HT1080 (cell line): ENCODE measurements around the gene FNDC10. TPM values are rescaled to one million over a fixed set of nuclear protein-coding genes. Genes with fewer than 3 reads are reported as not detected.
A peak's percentile ranks its signal among the peaks of the same experiment; 100 is the strongest.

Source experiments
- DNase-seq: peaks from one replicate; pipeline ENCODE4 v3.0.0-alpha.2; 2015; ENCODE audit warnings: low read depth
- total RNA-seq: library from RNA; depleted of rRNA; stranded (reverse); fragments of >200 nt; shearing (Covaris generic); gene quantifications from 2 replicates; pipeline ENCODE4 v1.2.3, GENCODE V29; 2014

FNDC10 gene
- total RNA-seq, 1 experiment from 2014 or later: 0.66 TPM

- DNase-seq: no peak
Observed at GRCh38 chr1:1616045-1616790, 16.3 kb upstream of the FNDC10 start.

GRCh38 chr1:1615256-1616044 lies 15.5 kb upstream of the FNDC10 start, which contains the start of gene MIB2:
Gene MIB2, plus strand, starts transcription at chr1:1615500. Its CDS starts 7,953 bp downstream, at chr1:1623453.
- peak; percentile 90 for DNase-seq

- no peak for DNase-seq
Observed at GRCh38 chr1:1614954-1615255, 15.0 kb upstream of the FNDC10 start.

- DNase-seq: no peak
Observed at GRCh38 chr1:1614204-1614953, 14.4 kb upstream of the FNDC10 start.

GRCh38 chr1:1613509-1614082 lies 13.7 kb upstream of the FNDC10 start:
- DNase-seq: no peak

GRCh38 chr1:1612104-1612400 lies 12.1 kb upstream of the FNDC10 start:
- no peak for DNase-seq

GRCh38 chr1:1610796-1611195 lies 10.9 kb upstream of the FNDC10 start:
- DNase-seq: no peak

GRCh38 chr1:1609822-1610485 lies 10.0 kb upstream of the FNDC10 start:
- DNase-seq: no peak

- no peak for DNase-seq
Observed at GRCh38 chr1:1606232-1606631, 6.3 kb upstream of the FNDC10 start.

GRCh38 chr1:1605724-1606123 lies 5.8 kb upstream of the FNDC10 start:
- no peak for DNase-seq

GRCh38 chr1:1605034-1605591 lies 5.2 kb upstream of the FNDC10 start:
- no peak for DNase-seq

GRCh38 chr1:1604374-1605033 lies 4.6 kb upstream of the FNDC10 start:
- DNase-seq: no peak

GRCh38 chr1:1603671-1604373 lies 3.9 kb upstream of the FNDC10 start:
- no peak for DNase-seq

- no peak for DNase-seq
Observed at GRCh38 chr1:1602968-1603506, 3.1 kb upstream of the FNDC10 start.

GRCh38 chr1:1602304-1602967 lies 2.5 kb upstream of the FNDC10 start:
- DNase-seq: no peak

- no peak for DNase-seq
Observed at GRCh38 chr1:1601564-1602303, 1.8 kb upstream of the FNDC10 start.

GRCh38 chr1:1600861-1601563 lies 1.1 kb upstream of the FNDC10 start:
- DNase-seq: no peak
